Activated T-helper 2 cell treated with anti-CD3 and anti-CD28 coated beads, Interferon-gamma antibody, Interleukin-2, Interleukin-4, amounts not matched to agents 10 μg/mL and 5 μg/mL and 100 μg/mL, durations not matched to agents 14 hours and 24 hours and 36 hours (primary cell): Measurements from ENCODE around the gene TCP11L2. TPM values are rescaled to one million over a fixed set of nuclear protein-coding genes. Genes with fewer than 3 reads are reported as not detected.
"Not testable (repeated sequence)": the region's sequence is repeated elsewhere in the genome, so short reads cannot be mapped to it uniquely, and the experiment has no call there.

Source experiments
- DNase-seq: peaks from one replicate; pipeline ENCODE4 v3.0.0; 2021; ENCODE audit warnings: low spot score
- H3K27ac Mint-ChIP-seq: one replicate; pipeline ENCODE4 v1.8.0; 2021; ENCODE audit warnings: mixed read lengths
- H3K27me3 Mint-ChIP-seq: one replicate; pipeline ENCODE4 v1.8.0; 2021; ENCODE audit warnings: low read depth, mixed read lengths
- H3K36me3 Mint-ChIP-seq: one replicate; pipeline ENCODE4 v1.8.0; 2021; ENCODE audit warnings: low read depth, mixed read lengths
- H3K4me1 Mint-ChIP-seq: one replicate; pipeline ENCODE4 v1.8.0; 2021; ENCODE audit warnings: low read depth, mixed read lengths
- H3K4me3 Mint-ChIP-seq: one replicate; pipeline ENCODE4 v1.8.0; 2021; ENCODE audit warnings: low read depth, mild to moderate bottlenecking, moderate library complexity, mixed read lengths
- H3K9me3 Mint-ChIP-seq: one replicate; pipeline ENCODE4 v1.8.0; 2021; ENCODE audit warnings: mixed read lengths
- intact Hi-C: fragments of 100-400 bp; cut with micrococcal nuclease; formaldehyde crosslinking; loops from one replicate; pipeline ENCODE4 v1.15.1; 2023
- total RNA-seq: library from RNA; stranded (reverse); gene quantifications from 2 replicates; pipeline ENCODE4 v1.2.3, GENCODE V29; 2022

Gene TCP11L2
- total RNA-seq, 1 donor from 2014 or later = 4.8 TPM

DNA sequence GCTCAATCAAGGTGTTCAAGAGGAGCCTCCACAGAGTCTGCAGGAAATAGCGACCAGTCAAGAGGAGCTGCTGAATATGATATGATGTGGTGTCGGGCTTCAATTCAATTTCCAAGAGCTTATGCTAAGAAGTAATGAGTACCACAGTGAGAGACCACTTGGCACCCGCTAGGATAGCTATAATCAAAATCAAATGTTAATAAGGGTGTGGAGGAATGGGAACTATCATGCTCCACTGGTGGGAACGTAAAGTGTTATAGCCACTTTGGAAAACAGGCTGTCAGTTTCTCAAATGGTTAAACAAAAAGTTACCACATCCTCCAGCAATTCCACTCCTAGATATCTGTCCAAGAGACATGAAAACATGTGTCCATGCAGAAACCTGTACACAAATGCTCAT is 61.7 kb downstream of the TCP11L2 start:
- no peaks in the 10 kb centered on the region for H3K27me3 Mint-ChIP-seq
- peaks cover 7% of the 10 kb centered on the region for H3K36me3 Mint-ChIP-seq
- H3K9me3 Mint-ChIP-seq = no peaks in the 10 kb centered on the region
- no peak overlapping the region for H3K4me3 Mint-ChIP-seq
- H3K4me1 Mint-ChIP-seq = no peaks in the 10 kb centered on the region
- intact Hi-C loops = no loop called here
- no peak overlapping the region for H3K27ac Mint-ChIP-seq
- no peak for DNase-seq

DNA sequence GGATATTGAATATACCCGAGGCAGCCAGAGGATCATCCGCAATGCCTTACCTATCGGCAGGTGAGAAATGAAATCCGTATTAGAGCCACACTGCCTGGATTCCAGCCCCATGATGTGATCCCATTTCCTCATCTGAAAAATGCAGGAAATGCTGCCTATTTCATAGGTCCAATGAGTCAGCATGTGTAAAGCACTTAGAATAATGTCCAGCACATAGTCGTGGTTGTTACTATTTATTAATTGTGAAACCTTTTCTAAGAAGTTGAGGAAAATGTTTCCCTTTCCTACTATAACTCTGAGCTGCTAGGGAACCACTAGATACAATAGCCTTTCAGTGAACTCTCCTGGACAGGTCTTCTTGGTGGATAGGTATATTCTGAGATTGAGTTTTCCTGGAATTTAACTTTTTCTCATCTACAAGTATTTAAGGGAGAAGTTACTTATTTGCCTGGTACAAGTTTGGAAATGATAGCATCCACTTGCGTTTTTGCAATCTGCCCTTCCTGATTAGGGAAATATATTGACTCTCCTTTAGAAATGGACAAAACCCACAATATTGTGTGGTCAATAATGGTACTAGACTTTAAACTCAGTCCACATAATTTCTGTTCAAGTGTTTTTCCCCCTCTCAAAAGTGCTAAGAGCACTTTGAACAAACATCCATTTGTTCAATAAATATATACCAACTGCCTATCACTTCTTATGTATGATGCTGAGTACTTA is 67.3 kb downstream of the TCP11L2 start:
- Mint-ChIP-seq H3K4me3 (no peak overlapping the region), H3K9me3 (peaks cover 10% of the 10 kb centered on the region), H3K27me3 (no peaks in the 10 kb centered on the region), H3K27ac (no peak overlapping the region), H3K36me3 (peaks cover 43% of the 10 kb centered on the region), H3K4me1 (peaks cover 3% of the 10 kb centered on the region)
- intact Hi-C loops = no loop called here
- no peak for DNase-seq

DNA sequence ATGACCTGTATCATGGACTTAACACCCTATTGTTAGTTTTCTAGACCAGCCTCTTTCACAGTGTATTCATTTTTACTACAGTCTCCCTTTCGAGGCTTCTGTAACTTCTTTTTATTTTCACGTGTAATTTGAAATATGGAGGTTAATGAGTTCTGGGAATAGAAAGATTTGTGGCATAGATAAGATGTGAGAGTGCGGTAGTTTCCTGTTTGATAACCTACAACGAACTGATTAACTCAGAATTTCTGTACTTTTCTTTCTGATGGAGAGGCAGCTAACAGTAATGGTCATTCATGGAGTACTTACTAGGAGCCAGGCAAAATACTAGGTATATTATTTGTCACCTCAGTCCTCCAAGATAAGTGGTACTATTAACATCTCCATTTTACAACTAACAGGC is 76.3 kb downstream of the TCP11L2 start:
- no peak for DNase-seq
- peaks cover 26% of the 10 kb centered on the region for H3K9me3 Mint-ChIP-seq
- H3K4me1 Mint-ChIP-seq = peaks cover 31% of the 10 kb centered on the region
- peak overlapping the region; percentile 11 for H3K4me3 Mint-ChIP-seq
- H3K27ac Mint-ChIP-seq = no peak overlapping the region
- intact Hi-C loops = no loop called here
- H3K27me3 Mint-ChIP-seq = no peaks in the 10 kb centered on the region
- H3K36me3 Mint-ChIP-seq = peaks cover 86% of the 10 kb centered on the region

DNA sequence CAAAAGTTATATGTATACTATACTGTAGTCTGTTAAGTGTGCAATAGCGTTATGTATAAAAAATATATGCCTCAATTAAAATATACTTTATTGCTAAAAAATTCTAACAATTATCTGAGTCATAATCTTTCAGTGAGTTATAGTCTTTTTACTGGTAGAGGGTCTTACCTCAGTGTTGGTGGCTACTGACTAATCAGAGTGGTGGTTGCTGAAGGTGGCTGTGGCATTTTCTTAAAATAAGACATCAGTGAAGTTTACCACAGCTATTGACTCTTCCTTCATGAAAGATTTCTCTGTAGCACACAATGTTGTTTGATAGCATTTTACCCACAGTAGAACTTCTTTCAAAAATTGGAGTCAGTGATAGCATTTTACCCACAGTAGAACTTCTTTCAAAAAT is 78.4 kb downstream of the TCP11L2 start:
- DNase-seq = no peak
- Mint-ChIP-seq H3K27ac (no peak overlapping the region), H3K4me1 (peaks cover 24% of the 10 kb centered on the region), H3K27me3 (no peaks in the 10 kb centered on the region), H3K9me3 (peaks cover 26% of the 10 kb centered on the region), H3K36me3 (peaks cover 67% of the 10 kb centered on the region), H3K4me3 (no peak overlapping the region)
- intact Hi-C loops = no loop called here

DNA sequence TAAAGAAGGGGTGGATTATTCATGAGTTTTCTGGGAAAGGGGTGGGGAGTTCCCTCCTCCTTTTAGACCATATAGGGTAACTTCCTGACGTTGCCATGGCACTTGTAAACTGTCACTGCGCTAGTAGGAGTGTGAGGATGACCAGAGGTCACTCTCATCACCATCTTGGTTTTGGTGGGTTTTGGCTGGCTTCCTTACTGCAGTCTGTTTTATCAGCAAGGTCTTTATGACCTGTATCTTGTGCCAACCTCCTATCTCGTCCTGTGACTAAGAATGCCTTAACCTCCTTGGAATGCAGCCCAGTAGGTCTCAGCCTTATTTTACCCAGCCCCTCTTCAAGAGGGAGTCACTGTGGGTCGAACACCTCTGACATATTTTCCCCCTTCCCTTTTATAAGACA is 79.3 kb downstream of the TCP11L2 start:
- Mint-ChIP-seq H3K36me3 (peaks cover 58% of the 10 kb centered on the region), H3K9me3 (peaks cover 26% of the 10 kb centered on the region), H3K4me1 (peaks cover 23% of the 10 kb centered on the region)
- H3K27me3 Mint-ChIP-seq, DNase-seq, intact Hi-C loops, H3K4me3 Mint-ChIP-seq, H3K27ac Mint-ChIP-seq: not testable (repeated sequence)

DNA sequence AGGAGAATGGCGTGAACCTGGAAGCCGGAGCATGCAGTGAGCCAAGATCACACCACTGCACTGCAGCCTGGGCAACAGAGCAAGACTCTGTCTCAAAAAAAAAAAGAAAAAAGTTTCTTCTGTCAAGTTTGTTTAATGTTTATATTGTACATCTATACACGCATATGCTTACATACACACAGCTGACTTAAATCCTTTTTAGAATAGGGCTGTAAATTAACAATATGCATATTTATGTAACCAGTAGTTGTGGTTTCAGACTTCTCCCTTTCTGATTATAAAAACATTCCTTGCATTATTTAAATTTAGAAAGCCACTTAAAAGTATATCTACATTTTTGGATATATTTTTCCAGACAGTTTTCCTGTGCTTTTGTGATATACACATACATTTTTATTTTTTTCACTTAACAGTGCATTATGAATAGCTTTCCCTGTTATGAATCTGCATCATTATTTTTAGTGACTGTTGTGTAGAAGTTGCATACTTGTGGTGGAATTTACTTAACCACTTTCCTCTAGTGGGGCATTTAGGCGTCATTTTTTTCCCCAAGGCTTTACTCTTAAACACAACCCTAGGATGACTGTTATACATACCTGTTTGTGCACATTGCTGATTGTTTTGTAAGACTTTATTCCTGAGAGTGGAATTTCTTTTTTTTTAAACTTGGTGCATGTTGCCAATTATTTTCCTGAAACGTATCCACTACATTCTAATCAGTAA is 84.4 kb downstream of the TCP11L2 start:
- no peak overlapping the region for H3K4me3 Mint-ChIP-seq
- peaks cover 13% of the 10 kb centered on the region for H3K9me3 Mint-ChIP-seq
- intact Hi-C loops = loop anchor here (1.0 to 5.0 kb wide), 2 partner anchors 455 to 533 kb away; no protein-coding TSS in a partner anchor
- H3K36me3 Mint-ChIP-seq = peaks cover 18% of the 10 kb centered on the region
- no peak for DNase-seq
- H3K27ac Mint-ChIP-seq = no peak overlapping the region
- no peaks in the 10 kb centered on the region for H3K27me3 Mint-ChIP-seq
- H3K4me1 Mint-ChIP-seq = peaks cover 5% of the 10 kb centered on the region

DNA sequence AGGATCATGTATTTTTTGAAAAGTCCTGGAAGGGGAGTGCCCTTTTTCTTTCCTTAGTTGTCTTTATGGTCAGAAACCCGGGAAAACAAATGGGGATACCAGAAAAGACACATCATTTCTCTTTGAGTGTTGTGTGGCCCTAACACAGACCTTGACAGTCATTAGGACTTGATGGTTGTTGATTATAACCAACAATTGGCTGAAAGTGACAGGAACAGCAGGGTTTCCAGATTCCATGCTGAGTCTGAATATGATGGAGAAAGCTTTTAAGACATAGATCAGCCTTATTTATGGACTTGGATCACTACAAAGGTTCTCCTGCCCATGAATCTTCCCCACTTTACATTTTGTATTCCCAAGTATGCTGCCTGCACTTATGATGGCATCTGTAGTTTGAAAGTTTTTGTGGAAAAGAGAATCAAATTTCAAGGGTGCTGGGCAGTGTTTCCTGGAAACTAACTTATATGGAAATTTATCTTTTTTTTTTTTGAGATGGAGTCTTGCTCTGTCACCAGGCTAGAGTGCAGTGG is 85.4 kb downstream of the TCP11L2 start:
- H3K9me3 Mint-ChIP-seq = peaks cover 5% of the 10 kb centered on the region
- DNase-seq = no peak
- intact Hi-C loops = loop anchor here (5.0 kb wide), 1 partner anchor 454 kb away; no protein-coding TSS in a partner anchor
- H3K4me1 Mint-ChIP-seq = peaks cover 5% of the 10 kb centered on the region
- no peak overlapping the region for H3K4me3 Mint-ChIP-seq
- no peak overlapping the region for H3K27ac Mint-ChIP-seq
- no peaks in the 10 kb centered on the region for H3K27me3 Mint-ChIP-seq
- peaks cover 12% of the 10 kb centered on the region for H3K36me3 Mint-ChIP-seq

DNA sequence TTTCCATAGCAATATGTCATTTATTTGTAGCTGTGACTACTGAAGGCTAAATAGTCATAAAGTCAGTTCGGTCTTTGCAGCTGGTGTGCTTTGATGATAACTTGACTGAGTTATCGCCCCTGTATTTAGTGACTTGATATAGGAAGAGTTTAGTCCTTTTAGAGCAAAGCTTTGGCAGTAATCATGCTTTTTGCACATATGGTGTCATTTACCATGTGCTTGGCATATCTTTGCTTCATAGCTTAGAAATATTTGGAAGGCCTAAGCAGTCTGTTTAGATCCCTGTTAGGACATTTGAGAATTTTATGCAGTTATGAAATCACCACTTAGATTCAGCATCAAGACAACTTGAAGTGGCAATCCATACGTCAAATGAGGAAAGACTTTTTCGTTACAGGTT is 86.6 kb downstream of the TCP11L2 start:
- H3K36me3 Mint-ChIP-seq = peaks cover 18% of the 10 kb centered on the region
- H3K9me3 Mint-ChIP-seq = no peaks in the 10 kb centered on the region
- H3K4me3 Mint-ChIP-seq = no peak overlapping the region
- no peaks in the 10 kb centered on the region for H3K27me3 Mint-ChIP-seq
- DNase-seq = no peak
- H3K27ac Mint-ChIP-seq = no peak overlapping the region
- intact Hi-C loops = loop anchor here (5.0 kb wide), 1 partner anchor 453 kb away; no protein-coding TSS in a partner anchor
- H3K4me1 Mint-ChIP-seq = no peaks in the 10 kb centered on the region

DNA sequence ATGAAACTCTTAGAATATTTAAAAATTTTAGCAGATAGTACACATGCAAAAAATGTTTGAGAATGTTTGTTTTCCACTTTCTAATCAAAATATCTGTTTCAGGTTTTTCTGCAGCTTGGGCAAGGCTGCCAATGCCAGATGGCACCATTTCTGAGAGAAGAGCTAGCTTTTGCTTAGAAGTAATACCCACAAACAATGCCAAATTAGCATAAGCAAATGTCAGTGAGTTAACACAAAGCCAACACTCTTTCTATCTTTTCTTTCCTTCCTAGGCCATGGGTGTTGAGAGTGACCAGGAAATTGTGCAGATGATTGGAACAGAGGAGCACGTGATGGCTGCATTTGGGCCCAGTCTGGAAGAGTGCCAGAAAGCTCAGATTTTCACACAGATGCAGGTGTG is 90.2 kb downstream of the TCP11L2 start:
- Mint-ChIP-seq H3K4me3 (no peak overlapping the region), H3K36me3 (peaks cover 45% of the 10 kb centered on the region), H3K27me3 (no peaks in the 10 kb centered on the region), H3K9me3 (no peaks in the 10 kb centered on the region), H3K4me1 (no peaks in the 10 kb centered on the region), H3K27ac (no peak overlapping the region)
- intact Hi-C loops = no loop called here
- DNase-seq = no peak

Other genes starting within 250 kb of the TCP11L2 start
- 0.02 and 0.11 TPM in 2 replicates for gene NUAK1, start 163.8 kb upstream of the TCP11L2 start, total RNA-seq
- gene CKAP4, start 54.7 kb upstream of the TCP11L2 start, total RNA-seq = 5.0 and 5.7 TPM in 2 replicates
- gene POLR3B, start 55.0 kb downstream of the TCP11L2 start, total RNA-seq = 8.7 and 8.9 TPM in 2 replicates